Lower leg skin (tissue), 3 donors: ENCODE data around the gene PDE6A.

Experiments
- CTCF ChIP-seq, 3 donors: fragments of 450-650 bp; IDR thresholded peaks; one replicate each; pipeline ENCODE4 v1.5.1; 2016; ENCODE audit warnings: antibody characterized with exemption in 3 of 3, mild to moderate bottlenecking in 3 of 3, moderate library complexity in 2 of 3
- POLR2A ChIP-seq, 2 donors: fragments of 450-650 bp; IDR thresholded peaks; one replicate each; pipeline ENCODE4 v1.6.1; 2016 to 2017; ENCODE audit warnings: antibody characterized with exemption in 2 of 2, mild to moderate bottlenecking in 1 of 2, moderate library complexity in 1 of 2

GRCh38 chr5:149969181-149969930 is 24.8 kb upstream of the PDE6A start:
- TF ChIP-seq CTCF (IDR thresholded peaks at IDR 0.05) (no peak), POLR2A (IDR thresholded peaks at IDR 0.05) (no peak)
